ENCODE data around the gene MTM1. TPM values are rescaled to one million over a fixed set of nuclear protein-coding genes. Genes with fewer than 3 reads are reported as not detected.

Gene MTM1
- total RNA-seq, 1 donor from 2014 or later = 16.7 TPM

GRCh38 chrX:150551963-150552362 is 16.5 kb upstream of the MTM1 start:
- no peak for DNase-seq

- no peak for DNase-seq
Observed at GRCh38 chrX:150558424-150558823, 10.0 kb upstream of the MTM1 start.

GRCh38 chrX:150564838-150565237 is 3.6 kb upstream of the MTM1 start:
- no peak for DNase-seq

DNA sequence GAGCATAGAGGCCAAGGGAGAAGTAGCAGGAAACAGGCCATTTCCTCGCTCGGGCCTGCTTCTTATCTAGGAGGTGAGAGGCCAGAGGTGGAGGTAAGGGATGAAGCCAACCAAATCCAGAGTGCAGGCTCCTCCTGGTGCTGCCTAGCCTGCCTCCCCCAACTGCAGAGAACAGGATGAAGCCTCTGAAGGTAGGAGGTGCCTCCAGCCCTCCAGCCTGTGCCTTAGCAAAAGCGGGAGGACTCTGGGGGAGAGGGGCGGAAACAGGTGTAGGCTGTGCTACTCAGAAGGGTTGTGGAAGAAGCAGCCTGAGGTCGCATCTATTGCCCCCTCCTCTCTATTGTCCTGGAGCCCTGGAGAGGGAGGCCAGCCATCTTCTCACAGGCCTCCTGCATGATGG is 2.9 kb upstream of the MTM1 start:
- DNase-seq = no peak

DNA sequence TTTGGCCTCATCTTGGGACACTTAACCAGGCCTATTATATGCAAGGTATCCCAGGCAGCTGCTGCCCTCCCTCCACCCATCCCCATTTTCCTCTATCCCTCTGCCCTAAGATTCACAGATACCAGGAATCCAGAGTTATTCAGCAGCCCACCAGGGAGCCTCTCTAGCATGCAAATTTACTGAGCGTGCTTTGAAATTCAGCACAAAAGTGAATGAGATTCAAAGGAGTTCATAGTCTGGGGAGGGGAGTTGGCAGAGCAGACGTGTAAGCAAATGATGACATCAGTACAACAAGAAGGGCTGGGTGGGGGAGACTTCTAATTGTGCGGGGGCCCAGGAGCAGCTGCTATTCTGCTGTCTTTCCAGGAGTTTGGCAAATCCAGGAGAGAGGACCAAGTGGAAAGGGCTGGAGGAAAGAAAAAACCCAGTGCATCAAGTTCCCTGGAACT is 1.7 kb upstream of the MTM1 start:
- DNase-seq = no peak

DNA sequence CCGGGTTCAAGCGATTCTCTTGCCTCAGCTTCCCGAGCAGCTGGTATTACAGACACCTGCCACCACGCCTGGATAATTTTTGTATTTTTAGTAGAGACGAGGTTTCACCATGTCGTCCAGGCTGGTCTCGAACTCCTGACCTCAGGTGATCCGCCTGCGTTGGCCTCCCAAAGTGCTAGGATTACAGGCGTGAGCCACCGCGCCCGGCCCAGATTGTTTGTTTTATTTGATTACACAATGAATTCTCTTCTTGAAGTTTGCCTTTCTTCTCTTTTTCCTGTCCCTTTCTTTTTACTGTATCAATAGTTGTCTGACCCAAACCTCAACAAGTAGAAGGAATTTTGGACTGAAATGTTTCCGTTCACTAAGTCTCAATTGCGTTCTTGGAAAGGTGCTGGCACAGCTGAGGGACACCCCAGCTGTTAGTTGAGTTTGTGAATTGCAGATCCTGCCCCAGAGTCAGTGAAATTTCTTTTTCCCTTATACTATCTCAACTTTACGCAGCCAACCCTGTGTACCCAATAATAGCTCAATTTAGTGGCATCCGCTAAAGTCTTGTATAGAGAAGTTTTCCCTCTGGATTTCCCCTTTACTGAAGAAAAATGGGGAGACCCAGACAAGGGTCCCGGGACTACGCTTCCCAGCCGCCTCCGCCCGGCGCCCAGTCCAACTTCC is 639 bp upstream of the MTM1 start:
- DNase-seq = peak; percentile 7

DNA sequence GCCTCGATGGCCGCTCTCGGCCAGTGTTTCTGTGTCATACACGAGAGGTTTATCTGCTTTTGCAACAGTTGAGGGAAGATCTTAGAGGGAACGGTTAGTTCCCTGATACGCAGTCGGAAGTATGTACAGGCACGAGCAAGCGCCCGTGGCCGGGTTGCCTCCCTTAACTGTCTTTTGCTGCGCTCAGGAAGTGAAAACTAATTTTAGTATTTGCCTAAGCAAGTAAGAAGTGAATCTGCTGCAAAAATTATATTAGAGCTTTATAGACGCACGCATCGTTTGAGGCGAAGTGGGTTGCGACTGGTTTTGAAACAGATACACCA is 695 bp downstream of the MTM1 start:
- DNase-seq = no peak

DNA sequence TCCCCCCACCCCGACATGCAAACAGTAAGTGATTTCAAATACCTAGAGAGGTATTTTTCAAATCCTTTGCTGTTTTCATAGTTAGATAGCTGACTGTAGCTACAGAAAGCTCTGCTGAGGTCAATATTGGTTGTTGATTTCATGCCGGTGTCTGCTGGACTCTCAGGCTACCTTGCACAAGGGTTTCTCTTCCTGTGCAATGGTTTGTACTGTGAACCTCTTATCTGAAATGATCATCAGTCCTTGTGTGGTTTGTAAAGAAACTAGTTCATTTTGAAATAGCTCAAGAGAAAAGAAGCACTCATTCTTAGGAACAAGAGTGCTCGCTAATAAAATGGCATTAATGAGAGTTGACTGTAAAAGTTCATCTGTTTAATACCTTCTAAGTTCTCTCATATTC is 2.1 kb downstream of the MTM1 start:
- DNase-seq = no peak

DNA sequence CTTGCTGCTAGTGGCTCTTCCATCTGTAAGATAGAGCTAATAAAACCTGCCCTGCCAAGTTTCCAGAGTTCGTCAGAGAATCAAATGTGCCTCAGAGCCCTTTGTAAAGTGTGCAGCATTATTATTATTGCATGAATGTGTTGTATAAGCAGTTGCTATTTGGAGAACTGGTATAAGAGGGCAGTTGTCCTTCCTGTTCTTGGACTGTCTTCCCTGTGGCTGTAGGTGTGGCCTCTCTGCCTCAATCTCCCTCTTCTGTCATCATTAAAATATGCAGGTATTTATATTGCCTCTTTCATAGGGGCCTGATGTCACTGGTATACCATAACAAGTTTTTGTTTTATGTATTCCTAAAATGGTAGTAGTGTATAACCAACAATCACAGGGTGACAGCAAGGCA is 3.8 kb downstream of the MTM1 start:
- DNase-seq = no peak

DNA sequence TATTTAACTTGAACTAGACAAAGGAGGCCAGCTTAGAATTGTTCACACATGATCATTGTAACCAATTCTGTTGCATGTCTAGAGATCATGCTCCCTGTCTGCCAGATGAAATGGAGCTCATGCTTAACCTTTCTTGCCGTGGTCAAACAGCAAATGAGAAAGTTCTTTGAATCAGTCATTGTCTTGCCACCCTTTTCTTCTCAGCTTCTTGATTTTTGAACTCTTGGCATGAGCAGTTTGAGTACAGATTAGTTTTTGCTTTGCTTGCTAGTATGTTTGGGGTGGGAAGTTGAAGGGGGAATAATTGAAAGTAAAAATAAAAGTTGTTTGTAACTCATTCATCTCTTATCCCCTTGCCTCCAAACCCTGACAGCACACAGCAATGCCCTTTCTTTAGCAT is 4.7 kb downstream of the MTM1 start:
- no peak for DNase-seq

- DNase-seq = no peak
Observed at GRCh38 chrX:150573702-150574101, 5.3 kb downstream of the MTM1 start.

DNA sequence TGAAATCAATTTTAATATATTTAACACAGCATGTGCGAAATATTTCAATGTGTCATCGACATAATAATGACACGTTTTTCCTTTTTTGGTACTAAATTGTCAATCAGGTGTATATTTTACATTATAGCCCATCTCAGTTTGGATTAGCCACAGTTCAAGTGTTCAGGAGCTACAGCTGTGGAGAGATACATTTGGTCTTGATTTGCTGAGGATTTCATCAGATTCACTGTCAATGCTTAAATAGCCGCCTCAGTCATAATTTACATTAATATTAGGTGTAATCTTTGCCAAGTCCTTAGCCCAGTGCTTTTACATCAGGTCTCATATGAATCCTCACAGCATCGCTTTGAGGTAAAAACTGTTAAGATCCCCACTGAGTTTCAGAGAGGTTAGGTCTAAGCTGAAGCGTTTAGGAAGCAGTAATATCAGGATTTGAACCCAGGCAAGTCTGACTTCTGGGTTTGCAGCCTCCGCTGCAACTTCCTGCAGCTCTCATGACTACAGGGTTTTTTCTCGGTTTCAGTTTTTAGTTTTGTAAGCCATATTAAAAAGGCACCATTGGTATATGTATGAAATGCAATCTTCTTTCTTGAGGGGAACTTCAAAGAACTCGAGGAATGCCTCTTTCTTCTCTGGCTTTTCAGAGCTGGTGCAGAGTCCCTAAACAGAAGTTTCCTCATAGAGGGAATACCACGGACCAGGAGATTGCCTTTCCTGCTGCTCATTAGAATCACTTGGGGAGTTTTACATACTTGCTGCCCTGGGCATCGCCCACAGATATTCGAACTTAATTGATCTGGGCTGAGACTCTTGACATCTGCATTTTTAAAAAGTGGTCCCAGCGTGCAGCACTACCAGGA is 6.4 kb downstream of the MTM1 start:
- no peak for DNase-seq

DNA sequence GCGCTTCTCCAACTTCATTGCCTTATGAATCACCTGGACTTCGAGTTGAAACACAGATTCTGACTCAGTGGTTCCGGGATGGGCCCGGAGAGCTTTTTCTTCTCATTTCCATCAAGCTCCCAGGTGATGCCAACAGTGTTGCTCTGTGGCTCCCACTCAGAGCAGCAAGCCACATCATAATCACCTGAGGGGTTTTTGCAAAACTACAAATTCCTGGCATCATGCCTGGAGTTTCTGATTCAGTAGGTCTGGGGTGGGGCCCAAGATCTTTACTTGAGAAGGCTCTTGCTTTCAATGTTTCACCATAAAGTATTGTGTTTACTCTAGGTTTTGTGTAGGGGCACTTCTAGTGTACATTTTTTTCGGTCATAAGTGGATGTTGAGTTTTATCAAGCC is 7.0 kb downstream of the MTM1 start:
- DNase-seq = no peak

DNA sequence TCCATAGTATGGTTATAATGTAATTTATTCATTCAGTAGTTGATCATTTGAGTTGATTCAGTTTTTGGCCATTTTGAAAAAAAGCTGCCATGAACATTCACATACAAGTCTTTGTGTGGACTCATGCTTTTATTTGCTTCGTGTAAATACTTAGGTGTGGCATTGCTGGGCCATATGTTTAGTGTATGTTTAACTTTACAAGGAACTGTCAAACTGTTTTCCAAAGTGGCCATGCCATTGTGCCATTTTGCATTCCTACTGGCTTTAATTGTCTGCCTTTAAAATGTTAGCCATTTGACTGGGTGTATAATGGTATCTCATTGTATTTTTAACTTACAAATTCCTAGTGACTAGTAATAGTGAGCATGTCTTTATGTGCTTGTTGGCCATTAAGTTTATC is 8.8 kb downstream of the MTM1 start:
- no peak for DNase-seq

- peak; percentile 46 for DNase-seq
Observed at GRCh38 chrX:150581093-150581775, 12.8 kb downstream of the MTM1 start.

- no peak for DNase-seq
Observed at GRCh38 chrX:150582338-150582948, 14.0 kb downstream of the MTM1 start.

- DNase-seq = peak; percentile 60
Observed at GRCh38 chrX:150587585-150588503, 19.4 kb downstream of the MTM1 start.

DNA sequence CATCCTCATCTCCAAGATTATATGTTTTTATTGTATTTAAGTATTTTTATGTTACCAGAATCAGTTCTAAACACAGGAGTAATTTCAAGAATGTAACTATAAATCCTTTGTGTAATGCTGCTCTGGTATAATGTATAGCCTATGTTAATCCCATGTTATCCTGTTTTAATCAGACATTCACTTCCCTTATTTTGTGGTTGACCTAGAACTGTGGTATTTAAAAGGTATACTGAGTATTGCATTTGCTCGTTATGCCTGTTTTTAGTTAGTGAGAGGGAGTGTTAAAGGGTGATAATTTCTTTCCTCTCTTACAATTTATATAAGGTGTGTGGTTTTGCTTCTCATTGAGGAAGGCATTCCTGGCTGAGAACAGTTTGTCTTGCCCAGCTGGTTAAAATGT is 26.2 kb downstream of the MTM1 start:
- no peak for DNase-seq

DNA sequence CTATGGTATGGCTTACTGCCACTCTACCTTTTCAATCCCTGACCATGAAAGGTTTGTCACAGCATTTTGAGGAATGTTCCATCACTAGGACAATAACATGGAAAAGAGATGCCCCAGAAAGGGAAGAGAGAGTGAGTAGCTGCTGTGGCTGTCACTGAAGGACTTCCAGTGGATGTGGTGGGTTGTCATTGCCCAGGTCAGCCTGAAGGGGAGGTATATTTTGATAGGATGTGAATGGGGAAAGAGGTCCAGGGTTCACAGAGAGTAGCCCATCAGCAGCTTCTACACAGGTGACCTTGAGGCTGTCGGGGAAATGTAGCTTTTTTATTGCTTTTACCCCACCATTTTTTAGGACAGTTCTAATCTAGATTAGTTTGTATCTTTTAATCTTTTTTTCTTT is 30.8 kb downstream of the MTM1 start:
- DNase-seq = no peak

DNA sequence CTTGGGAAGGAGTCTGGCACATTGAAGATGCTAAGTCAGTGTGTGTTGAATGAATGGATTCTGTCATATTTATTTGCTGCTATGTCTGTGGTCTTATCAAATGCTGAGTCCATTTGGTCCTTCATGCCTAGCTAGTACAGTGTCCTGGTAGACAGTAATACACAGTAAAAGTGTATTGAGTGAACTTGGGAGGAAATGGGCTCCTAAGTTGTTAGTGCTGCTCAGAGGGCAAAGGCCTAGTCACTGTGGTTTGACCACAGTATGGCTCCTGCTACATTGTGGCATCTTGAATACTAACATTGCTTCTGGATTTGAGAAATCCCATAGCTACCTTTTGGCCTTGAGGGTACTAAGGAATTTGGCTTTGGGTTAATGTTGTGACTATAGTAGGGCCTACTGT is 33.9 kb downstream of the MTM1 start:
- no peak for DNase-seq

DNA sequence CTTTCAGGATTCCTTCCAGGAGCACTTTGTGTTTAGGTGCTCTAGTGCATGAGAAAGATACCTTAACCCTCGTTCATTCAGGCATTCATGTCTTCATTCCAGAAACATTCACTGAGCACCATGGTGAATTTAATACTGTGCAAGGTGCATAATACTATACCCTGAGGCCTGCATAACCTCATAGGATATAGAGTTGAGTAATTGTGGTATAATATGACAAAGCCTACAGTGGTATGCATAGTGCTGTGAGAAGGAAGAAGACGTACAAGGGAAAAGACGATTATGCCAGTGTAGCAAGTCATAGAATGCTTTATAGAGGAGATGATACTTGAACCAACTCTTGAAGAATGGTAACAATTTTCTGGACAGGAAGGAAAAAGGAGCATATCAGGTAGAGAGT is 34.3 kb downstream of the MTM1 start:
- DNase-seq = no peak

DNA sequence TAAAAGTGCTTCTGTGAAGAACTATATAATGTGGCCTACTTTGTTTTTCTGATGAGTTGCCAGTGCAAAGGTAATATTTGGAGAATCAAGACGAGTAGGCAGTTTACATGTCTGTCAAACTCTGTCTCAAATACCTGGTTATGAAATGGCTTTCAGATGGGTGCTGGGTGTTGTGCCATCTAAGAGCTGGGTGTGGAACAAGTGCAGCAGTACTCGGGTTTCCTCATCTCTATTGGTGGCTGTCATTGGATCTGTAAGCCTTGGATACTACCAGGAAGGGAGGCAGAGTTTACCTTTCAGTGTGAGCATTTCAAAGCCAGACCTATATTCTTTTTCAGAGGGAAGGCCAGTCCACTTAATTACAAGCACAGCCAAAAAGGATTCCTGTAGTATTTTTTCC is 37.2 kb downstream of the MTM1 start:
- DNase-seq = no peak
